Stimulated activated CD4-positive, alpha-beta T cell treated with anti-CD3 and anti-CD28 coated beads, Interleukin-4, amount 100 ng/mL, for 1 hour (primary cell): Measurements from ENCODE around the gene PLEKHS1.
"Not testable (repeated sequence)": the region's sequence is repeated elsewhere in the genome, so short reads cannot be mapped to it uniquely, and the experiment has no call there.

ENCODE experiments used
- DNase-seq: peaks from one replicate; pipeline ENCODE4 v3.0.0-alpha.2; 2020

Gene PLEKHS1

DNA sequence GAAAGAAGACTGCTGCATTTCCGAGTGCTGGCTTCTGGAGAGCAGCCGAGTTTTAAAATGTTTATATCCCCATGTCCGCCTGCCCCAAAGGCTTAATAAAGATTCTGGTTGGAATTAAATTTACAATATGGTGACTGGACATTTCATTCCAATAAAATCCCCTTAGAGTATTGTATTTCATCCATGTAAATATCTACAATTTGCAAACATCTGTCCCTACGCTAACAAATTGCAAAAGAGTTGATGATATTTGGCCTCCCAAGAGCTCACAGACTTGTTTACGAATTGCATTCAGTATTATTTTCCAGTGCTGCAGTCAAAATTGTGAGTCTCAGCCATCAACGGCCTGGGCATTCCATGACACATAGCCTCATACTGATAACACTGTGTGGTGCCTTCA is 50.1 kb downstream of the PLEKHS1 start:
- DNase-seq: no peak

DNA sequence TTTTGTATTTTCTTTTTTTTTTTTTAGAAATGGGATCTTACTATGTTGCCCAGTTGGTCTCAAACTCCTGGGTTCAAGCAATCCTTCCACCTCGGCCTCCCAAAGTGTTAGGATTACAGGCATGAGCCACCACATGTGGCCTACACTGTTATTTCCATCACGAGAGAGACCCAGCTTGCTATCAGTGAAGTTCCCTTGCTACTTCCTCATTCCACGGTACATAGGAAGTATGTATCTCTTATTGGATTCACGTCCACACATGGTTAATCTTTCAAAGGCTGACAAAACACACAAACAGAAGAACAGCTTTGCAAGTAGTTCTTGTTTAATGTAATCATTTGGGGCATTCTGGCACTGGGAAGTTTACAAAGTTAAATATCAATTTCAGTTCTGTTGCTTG is 51.5 kb downstream of the PLEKHS1 start:
- no peak for DNase-seq

DNA sequence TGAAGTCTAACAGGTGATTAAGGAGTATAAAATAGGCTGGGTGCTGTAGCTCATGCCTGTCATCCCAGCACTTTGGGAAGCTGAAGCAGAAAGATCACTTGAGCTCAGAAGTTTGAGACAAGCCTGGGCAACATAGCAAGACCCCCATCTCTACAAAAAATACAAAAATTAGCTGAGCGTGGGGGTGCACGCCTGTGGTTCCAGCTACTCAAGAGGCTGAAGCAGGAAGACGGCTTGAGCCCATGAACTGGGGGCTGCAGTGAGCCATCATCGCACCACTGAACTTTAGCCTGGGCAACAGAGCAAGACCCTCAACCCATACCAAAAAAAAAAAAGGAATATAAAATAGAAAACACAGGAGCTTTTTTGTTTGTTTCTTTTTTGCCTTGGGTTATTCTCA is 55.0 kb downstream of the PLEKHS1 start:
- no peak for DNase-seq

DNA sequence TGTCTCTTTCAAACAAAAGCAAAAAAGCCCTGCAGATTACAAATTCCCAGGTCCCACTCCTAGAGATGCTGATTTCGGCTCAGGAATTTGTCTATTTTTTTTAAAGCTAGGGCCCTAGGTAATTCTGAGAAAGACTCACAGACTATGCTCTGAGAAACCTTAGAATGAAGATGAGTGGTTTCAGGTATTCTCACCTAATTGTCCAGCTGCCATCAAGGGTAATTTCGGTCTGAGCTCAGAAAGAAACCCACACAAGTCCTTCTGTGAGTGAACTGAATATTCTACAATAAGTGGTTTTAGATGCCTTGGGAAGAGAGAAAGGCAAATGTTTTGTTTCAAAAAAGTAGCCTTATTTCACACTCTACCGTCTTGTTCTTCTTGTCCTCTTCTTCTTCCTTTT is 56.7 kb downstream of the PLEKHS1 start:
- DNase-seq: no peak

DNA sequence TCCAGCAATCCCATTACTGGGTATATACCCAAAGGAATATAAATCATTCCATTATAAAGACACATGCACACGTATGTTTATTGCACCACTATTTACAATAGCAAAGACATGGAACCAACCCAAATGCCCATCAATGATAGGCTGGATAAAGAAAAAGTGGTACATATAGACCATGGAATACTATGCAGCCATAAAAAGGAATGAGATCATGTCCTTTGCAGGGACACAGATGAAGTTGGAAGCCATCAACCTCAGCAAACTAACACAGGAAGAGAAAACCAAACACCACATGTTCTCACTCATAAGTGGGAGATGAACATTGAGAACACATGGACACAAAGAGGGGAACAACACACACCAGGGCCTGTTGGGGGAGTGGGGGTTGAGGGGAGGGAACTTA is 63.2 kb downstream of the PLEKHS1 start:
- DNase-seq: not testable (repeated sequence)

DNA sequence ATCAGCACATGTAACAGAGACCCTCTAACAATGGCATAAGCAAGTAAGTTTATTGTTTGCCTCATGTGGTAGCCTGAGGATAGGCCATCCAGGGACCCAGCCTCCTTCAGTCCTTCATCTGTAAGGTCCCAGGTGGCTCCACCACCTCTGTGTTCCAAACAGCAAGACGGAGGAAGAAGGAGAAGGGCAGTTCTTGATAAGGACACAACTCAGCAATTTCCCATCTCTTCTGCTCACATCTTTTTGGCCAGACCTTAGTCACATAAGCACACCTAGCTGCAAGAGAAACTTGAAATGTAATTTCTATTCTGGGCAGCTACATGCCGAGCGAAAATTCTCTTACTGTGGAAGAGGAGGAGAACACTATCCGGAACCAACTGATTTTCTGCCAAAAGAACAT is 68.5 kb downstream of the PLEKHS1 start:
- no peak for DNase-seq

DNA sequence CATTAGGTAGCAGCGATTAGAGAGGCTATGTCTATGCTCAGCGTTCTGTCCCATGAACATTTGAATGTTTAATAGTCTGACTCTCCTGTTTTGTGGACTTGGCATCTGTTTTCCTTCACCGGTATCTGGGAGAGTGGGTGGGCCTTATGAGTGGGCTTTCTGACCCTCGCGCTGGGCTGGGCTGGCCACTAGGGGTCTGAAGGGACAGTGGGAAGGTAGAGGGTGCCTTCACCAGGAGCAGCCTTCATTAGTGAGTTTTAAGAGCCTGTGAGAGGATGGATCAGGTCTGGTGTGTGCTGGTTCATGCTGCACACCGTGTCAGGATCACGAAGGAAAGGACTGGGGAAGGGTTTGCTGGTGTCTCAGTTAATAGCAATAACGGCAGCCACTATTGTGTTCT is 69.0 kb downstream of the PLEKHS1 start:
- DNase-seq: no peak

DNA sequence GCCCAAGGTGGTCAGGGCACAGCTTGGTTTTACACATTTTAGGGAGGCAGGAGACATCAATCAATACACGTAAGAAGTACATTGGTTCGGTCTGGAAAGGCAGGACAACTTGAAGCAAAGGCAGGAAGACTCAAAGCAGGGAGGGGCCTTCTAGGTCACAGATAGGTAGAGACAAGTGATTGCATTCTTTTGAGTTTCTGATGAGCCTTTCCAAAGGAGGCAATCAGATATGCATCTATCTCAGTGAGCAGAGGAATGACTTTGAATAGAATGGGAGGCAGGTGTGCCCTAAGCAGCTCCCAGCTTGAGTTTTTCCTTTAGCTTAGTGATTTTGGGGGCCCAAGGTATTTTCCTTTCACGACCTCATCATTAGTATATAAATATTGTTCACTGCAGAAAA is 69.8 kb downstream of the PLEKHS1 start:
- not testable (repeated sequence) for DNase-seq

DNA sequence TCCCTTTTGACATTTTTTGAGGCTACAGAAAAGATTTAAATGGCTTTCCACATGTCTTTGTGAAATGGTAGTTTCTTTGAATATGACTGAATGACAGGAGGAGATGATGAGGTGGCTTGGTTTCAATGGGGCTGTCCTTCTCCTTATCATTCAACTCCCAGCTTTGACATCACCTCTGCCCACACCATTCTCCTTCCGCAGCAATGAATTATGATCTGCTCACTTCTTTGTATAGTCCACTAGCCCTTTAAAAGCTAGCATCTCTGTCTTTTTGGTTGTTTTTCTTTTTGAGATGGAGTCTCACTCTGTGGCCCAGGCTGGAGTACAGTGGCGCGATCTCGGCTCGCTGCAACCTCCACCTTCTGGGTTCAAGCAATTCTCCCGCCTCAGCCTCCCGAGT is 70.7 kb downstream of the PLEKHS1 start:
- DNase-seq: no peak

DNA sequence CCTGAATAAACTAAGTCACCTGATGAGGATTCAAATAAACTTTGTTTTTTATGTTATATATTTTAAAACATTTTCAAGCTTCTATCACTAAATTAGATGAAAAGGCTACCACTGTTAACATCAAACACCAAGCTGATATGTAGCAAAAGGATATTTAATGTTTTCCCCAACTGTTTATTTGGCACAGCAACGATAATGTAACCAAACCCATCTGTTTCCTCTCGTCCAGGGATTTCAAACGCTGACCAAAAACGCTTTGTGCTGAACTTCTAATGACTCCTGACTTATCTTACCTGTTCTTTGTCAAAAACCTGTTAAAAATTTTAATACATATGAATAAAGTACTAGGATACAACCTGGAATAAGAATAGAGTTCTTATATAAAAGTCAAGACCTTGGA is 71.9 kb downstream of the PLEKHS1 start:
- no peak for DNase-seq

DNA sequence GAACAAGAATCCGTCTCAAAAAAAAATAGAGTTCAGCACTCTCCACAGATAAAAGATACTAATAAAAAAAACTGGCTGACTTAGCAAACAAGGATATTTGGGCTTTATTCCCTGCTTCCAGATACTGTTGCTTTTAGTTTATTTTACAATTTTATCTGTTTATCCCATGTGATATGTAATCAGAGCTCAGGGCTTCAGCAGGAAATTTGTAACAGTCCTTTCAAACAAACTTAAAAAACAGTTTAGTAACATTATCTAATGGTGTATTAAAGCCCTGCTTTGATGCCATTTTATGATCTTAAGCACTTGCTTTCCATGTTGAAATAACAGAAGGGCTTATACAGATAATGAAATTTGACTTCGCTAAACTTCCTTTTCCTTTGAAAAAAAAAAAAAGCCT is 74.3 kb downstream of the PLEKHS1 start:
- DNase-seq: no peak

DNA sequence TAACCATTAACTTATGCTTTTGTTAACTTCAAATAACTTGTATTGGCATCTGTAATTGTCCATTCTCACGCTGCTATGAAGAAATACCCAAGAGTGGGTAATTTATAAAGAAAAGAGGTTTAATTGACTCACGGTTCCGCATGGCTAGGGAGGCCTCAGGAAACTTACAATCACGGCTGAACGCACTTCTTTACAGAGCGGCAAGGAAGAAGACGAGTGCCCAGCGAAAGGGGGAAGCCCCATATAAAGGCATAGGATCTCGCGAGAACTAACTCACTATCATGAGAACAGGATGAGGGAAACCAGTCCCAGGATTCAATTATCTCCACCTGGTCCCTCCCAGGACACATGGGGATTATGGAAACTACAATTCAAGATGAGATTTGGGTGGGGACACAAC is 77.1 kb downstream of the PLEKHS1 start:
- DNase-seq: not testable (repeated sequence)
